Measurements from ENCODE around the gene SAG. TPM values are rescaled to one million over a fixed set of nuclear protein-coding genes. Genes with fewer than 3 reads are reported as not detected.

SAG gene
- total RNA-seq, 4 donors from 2014 or later = 0.10 TPM; not detected in 3

DNA sequence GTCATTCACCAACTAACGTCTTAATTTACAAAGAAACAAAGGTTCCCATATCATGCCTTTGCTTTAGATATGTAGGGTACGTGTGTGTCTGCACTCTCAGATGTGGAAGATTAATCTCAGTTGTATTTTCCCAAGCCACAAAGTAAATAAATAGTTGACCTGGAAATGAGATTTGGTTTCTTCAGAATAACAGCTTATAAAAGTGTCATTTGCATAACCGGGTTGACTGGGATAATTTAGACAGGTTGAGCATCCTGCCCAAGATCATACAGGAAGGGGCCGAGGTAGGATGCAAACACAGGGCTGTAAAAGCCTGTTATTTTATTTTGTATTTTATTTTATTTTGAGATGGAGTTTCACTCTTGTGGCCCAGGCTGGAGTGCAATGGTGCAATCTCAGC, 36.7 kb upstream of the SAG start:
- no peak for TF ChIP-seq POLR2A (IDR thresholded peaks at IDR 0.05)
- TF ChIP-seq, protein P1, sequence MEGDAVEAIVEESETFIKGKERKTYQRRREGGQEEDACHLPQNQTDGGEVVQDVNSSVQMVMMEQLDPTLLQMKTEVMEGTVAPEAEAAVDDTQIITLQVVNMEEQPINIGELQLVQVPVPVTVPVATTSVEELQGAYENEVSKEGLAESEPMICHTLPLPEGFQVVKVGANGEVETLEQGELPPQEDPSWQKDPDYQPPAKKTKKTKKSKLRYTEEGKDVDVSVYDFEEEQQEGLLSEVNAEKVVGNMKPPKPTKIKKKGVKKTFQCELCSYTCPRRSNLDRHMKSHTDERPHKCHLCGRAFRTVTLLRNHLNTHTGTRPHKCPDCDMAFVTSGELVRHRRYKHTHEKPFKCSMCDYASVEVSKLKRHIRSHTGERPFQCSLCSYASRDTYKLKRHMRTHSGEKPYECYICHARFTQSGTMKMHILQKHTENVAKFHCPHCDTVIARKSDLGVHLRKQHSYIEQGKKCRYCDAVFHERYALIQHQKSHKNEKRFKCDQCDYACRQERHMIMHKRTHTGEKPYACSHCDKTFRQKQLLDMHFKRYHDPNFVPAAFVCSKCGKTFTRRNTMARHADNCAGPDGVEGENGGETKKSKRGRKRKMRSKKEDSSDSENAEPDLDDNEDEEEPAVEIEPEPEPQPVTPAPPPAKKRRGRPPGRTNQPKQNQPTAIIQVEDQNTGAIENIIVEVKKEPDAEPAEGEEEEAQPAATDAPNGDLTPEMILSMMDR (IDR thresholded peaks at IDR 0.05 in 4 of 5, conservative IDR thresholded peaks at IDR 0.05 in 1 of 5) = no peak
- intact Hi-C loops (cut with DNase I; ENCODE audit: low total_unique reads) = no loop called here
- no peaks in the 10 kb centered on the region for H3K27me3 ChIP-seq
- no peaks in the 10 kb centered on the region for H3K4me1 ChIP-seq
- H3K27ac ChIP-seq = no peak overlapping the region
- DNase-seq (no peak), ATAC-seq (no peak)
- H3K4me3 ChIP-seq = no peak overlapping the region
- in situ Hi-C loops (cut with MboI; ENCODE audit: low sequenced_read_pairs in 4 of 4) = no loop called here
- H3K36me3 ChIP-seq = peaks cover 7 to 97% of the 10 kb centered on the region in 2 donors
- H3K9me3 ChIP-seq = no peaks in the 10 kb centered on the region

DNA sequence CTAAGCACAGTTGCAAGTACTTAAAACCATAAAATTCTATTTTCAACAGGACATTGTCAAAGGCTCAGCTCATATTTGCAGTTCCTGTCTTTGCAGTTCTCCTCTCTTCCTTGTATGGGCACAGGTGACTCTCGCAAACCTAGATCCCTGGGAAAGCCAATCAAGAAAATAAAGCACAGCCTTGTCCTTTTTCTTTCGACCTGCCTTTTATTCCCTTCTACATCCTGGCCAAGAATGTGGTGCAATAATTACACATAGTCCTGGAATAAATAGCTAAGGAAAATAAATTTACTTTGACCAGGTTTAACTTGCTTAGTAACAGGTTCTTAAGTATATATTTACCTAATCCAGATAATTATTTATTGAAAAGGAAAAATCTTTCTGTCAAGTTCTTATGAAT, 35.9 kb upstream of the SAG start:
- no peaks in the 10 kb centered on the region for H3K27me3 ChIP-seq
- in situ Hi-C loops (cut with MboI; ENCODE audit: low sequenced_read_pairs in 4 of 4) (no loop called here), intact Hi-C loops (cut with DNase I; ENCODE audit: low total_unique reads) (no loop called here)
- no peaks in the 10 kb centered on the region for H3K4me1 ChIP-seq
- no peak overlapping the region for H3K4me3 ChIP-seq
- no peak for TF ChIP-seq POLR2A (IDR thresholded peaks at IDR 0.05)
- TF ChIP-seq, protein P1 (IDR thresholded peaks at IDR 0.05 in 4 of 5, conservative IDR thresholded peaks at IDR 0.05 in 1 of 5) = no peak
- no peak overlapping the region for H3K27ac ChIP-seq
- ATAC-seq (no peak), DNase-seq (no peak)
- no peaks in the 10 kb centered on the region for H3K9me3 ChIP-seq
- peaks cover 7 to 97% of the 10 kb centered on the region in 2 donors for H3K36me3 ChIP-seq

DNA sequence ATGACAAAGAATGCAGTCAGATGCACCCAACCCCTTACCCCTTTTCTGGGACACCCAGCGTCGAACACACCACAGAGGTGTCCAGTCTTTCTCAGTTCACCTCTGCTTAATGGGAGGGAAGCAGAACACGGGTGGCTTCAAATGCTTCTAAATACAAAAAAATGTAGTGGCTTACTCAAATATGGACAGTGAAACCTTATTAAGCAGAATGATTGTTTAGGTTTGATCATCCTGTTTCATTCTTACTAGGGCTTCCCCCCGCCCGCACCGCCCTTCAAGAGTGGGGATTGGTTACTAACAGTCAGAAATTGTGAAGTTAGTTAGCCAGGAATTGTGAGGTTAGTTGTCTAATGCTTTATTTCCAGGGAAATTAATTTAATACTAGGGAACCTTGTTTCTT, 34.5 kb upstream of the SAG start:
- no peak for ATAC-seq
- Histone ChIP-seq H3K27ac (no peak overlapping the region), H3K4me3 (no peak overlapping the region), H3K27me3 (no peaks in the 10 kb centered on the region), H3K4me1 (no peaks in the 10 kb centered on the region), H3K36me3 (peaks cover 11 to 97% of the 10 kb centered on the region in 2 donors), H3K9me3 (no peaks in the 10 kb centered on the region)
- no peak for DNase-seq
- intact Hi-C loops (cut with DNase I; ENCODE audit: low total_unique reads) (no loop called here), in situ Hi-C loops (cut with MboI; ENCODE audit: low sequenced_read_pairs in 4 of 4) (no loop called here)
- TF ChIP-seq, protein P1 (IDR thresholded peaks at IDR 0.05 in 4 of 5, conservative IDR thresholded peaks at IDR 0.05 in 1 of 5) = no peak
- TF ChIP-seq POLR2A (IDR thresholded peaks at IDR 0.05) = no peak

DNA sequence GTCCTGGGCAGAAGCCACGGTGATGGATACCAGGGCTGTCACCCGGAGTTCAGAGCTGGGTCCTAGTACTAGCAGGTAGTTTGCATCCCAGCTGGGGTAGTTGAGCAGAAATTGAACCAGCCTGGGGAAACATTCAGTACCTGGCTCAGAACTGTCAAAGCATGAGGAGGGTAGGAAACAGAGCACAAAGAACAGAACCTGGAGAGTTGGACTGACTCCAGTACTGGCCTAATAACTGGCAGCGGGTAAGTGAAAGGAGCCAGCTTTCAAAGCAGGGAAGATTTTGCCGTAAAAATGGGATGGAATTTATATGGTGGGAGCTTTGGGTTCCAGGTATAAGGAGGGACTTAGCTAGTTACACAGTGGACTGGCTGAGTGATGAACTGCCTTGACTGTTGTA, 32.4 kb upstream of the SAG start:
- H3K4me3 ChIP-seq = no peak overlapping the region
- H3K9me3 ChIP-seq = no peaks in the 10 kb centered on the region
- peaks cover 14 to 95% of the 10 kb centered on the region in 2 donors for H3K36me3 ChIP-seq
- H3K4me1 ChIP-seq = no peaks in the 10 kb centered on the region
- no peak for DNase-seq
- no peaks in the 10 kb centered on the region for H3K27me3 ChIP-seq
- TF ChIP-seq, protein P1 (IDR thresholded peaks at IDR 0.05 in 4 of 5, conservative IDR thresholded peaks at IDR 0.05 in 1 of 5) = no peak
- no peak for TF ChIP-seq POLR2A (IDR thresholded peaks at IDR 0.05)
- in situ Hi-C loops (cut with MboI; ENCODE audit: low sequenced_read_pairs in 4 of 4) = no loop called here
- intact Hi-C loops (cut with DNase I; ENCODE audit: low total_unique reads) = no loop called here
- ATAC-seq = no peak
- no peak overlapping the region for H3K27ac ChIP-seq

DNA sequence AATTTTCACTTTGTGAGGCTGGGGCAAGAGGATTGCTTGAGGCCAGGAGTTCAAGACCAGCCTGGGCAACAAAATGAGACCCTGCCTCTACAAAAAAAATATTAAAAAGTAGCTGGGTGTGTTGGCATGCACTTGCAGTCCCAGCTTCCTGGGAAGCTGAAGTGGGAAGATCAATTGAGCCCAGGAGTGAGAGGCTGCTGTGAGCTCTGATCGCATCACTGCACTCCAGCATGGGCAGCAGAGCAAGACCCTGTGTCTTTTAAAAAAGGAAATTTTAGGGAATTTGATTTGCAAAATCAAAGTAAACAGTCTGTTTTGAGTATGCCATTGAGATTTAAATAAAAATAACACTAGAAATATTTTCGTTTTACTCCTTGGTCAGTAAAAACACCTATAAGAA, 28.7 kb upstream of the SAG start:
- Histone ChIP-seq H3K27ac (no peak overlapping the region), H3K36me3 (peaks cover 12 to 96% of the 10 kb centered on the region in 2 donors), H3K4me1 (no peaks in the 10 kb centered on the region), H3K27me3 (no peaks in the 10 kb centered on the region), H3K9me3 (no peaks in the 10 kb centered on the region), H3K4me3 (no peak overlapping the region)
- DNase-seq (no peak), ATAC-seq (no peak)
- in situ Hi-C loops (cut with MboI; ENCODE audit: low sequenced_read_pairs in 4 of 4) = no loop called here
- intact Hi-C loops (cut with DNase I; ENCODE audit: low total_unique reads) = no loop called here
- TF ChIP-seq, protein P1 (IDR thresholded peaks at IDR 0.05 in 4 of 5, conservative IDR thresholded peaks at IDR 0.05 in 1 of 5) = no peak
- TF ChIP-seq POLR2A (IDR thresholded peaks at IDR 0.05) = no peak

Measured in gastrocnemius medialis (tissue), 4 donors.